Activated CD8-positive, alpha-beta memory T cell treated with anti-CD3 and anti-CD28 coated beads for 1 hour (primary cell): ENCODE data around the gene IL17C.

Source experiments
- DNase-seq, 2 donors: peaks; one replicate each; pipeline ENCODE4 v3.0.0-alpha.2; 2020; ENCODE audit warnings: low read depth in 1 of 2; ENCODE audit errors: extremely low read depth in 1 of 2

Gene IL17C

DNA sequence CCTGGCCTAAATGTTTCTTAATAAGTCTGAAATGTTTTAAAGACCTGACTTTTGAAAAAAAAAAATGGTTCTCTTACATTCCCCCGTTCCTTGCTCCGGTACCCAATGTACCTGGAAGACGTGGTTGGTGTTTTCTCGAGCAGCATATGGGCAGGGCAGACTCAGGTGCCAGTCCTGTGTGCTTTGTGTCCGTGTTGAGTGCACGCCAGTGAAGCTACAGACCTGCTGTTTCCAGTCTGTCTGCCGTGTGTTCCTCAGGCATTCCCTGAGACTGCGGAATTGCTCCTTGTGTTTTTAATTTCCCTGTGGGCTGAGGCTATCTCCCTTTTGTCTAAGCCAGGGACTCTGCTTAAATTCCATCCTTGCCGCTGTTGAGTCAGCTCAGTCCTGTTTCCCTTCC, 11.7 kb upstream of the IL17C start:
- no peak for DNase-seq

DNA sequence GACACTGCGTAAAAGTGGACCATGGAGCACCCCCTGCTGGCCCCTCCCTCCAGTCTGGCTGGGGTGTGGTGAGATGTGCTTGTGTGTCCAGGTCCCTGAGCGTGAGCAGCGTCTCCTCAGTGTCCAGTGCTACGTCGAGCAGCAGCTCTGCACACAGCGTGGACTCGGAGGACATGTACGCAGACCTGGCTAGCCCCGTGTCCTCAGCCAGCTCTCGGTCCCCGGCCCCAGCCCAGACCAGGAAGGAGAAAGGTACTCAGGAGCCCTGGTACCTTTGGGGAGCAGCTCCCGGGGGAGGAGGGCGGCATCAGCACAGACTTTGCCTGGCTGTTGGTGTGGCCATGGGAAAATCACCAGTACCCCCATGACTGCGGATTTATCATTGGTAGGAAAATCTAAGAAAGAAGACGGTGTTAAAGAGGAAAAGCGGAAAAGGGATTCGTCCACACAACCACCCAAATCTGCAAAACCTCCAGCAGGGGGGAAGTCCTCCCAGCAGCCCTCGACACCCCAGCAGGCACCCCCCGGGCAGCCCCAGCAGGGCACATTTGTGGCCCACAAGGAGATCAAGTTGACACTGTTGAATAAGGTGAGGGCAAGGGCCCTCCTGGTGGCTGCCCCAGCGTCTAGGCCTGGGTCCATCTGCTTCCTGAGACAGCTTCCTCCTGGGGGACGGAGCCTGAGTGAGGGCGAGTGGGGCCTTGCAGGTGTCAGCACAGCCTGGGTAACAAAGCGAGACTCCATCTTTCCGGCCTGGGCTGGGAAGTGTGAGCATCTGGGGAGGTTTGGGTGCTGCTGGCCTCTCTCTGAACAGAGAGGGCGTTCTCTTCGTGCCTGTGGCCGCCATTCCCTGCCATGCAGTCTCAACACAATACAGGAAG, 10.6 kb upstream of the IL17C start:
- no peak for DNase-seq

DNA sequence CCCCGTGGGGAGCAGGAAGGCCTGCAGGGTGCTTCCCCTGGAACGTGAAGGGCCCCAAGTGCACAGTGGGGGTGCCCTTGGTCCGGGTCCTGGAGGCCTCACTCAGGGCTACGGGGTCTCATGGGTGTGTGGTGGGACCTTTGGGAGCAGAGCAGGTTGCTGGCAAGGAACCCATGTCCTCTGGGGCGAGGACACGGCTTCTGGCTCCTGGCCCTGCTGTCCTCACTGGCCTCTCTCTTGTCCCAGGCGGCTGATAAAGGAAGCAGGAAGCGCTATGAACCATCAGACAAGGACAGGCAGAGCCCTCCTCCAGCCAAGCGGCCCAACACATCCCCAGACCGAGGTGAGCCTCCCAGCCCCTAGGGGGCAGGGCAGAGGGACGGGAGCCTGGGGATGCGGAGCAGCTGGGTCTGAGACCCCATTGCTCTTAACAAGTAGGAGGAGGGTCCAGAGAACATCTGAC, 9.8 kb upstream of the IL17C start:
- DNase-seq: no peak

DNA sequence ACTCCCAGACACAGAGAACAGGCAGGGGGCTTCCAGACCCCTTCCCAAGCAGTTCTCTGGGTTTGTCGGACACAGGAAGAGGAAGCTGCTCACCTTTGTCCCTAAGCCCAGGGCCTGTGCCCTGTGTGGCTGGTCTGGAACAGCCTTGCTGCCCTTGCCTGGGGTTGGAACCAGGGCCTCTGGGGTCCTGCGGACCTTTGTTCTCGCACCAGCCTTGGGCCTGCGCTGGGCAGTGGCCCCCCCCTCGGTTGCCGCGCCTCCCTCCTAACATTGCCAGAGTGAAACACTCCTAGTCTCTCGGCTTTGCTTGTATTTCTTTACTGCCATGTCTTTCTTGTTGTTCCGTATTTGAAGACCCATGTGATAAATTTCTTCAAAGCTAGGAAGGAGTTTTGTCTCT, 8.5 kb upstream of the IL17C start:
- no peak for DNase-seq

DNA sequence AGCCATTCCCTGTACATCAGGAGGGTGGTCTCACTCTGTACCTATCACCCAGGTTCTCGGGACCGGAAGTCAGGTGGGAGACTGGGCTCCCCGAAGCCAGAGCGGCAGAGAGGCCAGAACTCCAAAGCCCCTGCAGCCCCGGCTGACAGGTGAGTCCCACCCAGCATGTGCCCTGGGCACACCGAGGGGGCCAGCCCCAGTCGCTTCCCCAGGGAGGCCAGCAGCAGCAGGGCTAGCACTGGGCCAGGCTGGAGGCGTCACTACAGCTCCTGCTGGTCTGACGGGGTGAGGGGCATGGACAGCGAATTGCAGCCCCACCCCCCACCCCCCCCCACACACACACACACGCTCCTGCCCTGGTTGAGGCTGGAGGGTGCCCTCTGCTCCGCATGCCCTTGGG, 7.9 kb upstream of the IL17C start:
- DNase-seq: no peak

DNA sequence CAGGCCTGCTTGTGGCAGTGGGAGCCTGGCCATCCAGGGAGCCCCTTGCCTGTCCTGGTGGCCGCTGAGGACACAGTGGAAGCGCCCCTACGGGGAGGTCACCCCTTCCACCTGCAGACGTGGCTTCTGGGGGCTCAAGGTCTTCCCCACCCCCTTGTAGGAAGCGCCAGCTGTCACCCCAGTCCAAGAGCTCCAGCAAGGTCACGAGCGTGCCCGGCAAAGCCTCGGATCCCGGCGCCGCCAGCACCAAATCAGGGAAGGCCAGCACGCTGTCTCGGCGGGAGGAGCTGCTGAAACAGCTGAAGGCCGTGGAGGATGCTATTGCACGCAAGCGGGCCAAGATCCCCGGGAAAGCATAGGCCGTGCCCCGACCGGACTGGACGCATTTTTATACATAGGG, 7.4 kb upstream of the IL17C start:
- no peak for DNase-seq

DNA sequence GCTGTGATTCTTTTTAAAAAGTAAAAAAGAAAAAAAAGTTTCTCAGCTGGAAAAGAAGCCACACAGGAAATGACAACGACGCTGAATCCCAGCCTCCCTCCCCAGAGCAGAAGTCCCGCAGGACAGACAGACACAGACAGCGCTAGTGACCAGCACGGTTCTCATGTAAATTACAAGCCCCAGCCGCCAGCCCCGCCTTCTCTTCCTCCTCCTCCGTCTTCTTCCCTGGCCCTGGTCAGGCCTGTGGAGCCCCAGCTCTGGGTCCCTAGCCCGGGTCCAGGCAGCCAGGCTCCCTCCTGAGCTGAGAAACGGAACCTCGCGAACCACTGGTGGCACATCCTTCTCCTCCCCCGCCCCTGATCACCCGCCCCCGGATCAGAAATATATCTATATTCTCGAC, 7.0 kb upstream of the IL17C start:
- DNase-seq: no peak

DNA sequence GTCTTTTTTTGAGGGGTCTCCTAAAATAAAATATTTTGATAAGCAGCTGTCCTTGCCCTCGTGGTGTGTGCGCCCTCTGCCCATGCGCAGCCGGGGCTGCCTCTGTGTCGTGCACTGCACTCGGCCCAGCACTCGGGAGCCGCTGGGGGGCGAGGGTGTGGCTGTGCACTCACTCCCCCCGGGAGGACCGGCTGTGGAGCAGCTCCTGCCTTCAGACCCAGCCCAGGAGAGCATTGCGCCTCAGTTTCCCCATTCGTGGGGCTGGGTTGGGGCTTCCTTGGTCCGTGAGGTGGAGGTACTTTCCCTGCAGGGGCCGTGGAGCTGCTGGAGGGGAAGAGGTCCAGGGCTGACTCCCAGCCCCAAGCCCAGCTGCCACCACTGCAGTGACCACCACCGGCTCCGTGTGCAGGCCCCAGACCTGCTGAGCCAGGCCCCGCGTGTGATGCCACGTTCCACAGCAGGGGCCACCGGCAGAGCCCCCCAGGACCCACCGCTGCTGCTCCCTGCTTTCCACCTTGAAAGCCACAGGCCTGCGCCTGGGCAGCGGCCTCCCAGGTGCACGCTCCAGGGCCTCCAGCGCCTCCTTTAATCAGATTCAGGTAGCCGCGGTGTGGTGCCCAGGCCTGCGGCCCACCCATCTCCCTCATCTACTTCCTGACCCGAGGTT, 6.3 kb upstream of the IL17C start:
- no peak for DNase-seq

DNA sequence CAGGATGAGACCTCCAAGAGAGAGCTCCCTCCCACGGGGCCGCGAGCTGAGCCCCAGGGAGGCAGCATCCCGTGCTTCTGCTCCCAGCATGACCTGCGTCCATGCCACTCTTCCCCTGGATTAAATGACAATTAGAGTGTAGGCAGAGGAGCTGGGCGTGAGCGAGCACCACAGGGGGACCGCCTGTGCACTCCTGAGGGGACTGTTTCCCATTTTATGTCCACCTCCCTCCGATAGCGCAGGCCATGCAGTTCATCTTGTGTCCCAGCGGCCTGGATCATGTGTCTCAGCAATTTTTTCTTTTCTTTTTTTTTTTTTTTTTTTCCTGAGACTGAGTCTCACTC, 5.8 kb upstream of the IL17C start:
- no peak for DNase-seq

DNA sequence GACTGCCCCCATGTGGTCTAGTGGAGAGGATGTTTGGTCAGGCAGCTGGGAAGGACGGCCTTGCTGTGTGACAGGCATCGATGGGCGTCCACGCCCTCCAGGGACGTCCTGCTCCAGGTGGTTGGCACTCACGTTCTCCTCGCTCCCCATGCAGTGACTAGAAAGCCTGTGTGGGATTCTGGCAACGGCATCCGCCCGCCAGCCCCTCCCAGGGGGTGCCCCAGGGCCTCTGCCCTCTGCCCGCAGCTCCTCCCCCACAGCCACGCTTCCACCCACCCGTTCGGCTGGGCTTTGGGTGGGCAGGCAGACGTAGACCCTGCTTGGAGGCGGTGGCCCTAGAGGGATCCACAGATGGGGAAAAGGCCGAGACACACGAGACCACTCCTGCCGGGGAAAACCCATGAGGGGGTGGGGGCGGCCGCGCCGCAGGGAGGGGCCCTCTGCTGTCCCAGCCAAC, 4.7 kb upstream of the IL17C start:
- peak; percentile 25 to 35 for DNase-seq

DNA sequence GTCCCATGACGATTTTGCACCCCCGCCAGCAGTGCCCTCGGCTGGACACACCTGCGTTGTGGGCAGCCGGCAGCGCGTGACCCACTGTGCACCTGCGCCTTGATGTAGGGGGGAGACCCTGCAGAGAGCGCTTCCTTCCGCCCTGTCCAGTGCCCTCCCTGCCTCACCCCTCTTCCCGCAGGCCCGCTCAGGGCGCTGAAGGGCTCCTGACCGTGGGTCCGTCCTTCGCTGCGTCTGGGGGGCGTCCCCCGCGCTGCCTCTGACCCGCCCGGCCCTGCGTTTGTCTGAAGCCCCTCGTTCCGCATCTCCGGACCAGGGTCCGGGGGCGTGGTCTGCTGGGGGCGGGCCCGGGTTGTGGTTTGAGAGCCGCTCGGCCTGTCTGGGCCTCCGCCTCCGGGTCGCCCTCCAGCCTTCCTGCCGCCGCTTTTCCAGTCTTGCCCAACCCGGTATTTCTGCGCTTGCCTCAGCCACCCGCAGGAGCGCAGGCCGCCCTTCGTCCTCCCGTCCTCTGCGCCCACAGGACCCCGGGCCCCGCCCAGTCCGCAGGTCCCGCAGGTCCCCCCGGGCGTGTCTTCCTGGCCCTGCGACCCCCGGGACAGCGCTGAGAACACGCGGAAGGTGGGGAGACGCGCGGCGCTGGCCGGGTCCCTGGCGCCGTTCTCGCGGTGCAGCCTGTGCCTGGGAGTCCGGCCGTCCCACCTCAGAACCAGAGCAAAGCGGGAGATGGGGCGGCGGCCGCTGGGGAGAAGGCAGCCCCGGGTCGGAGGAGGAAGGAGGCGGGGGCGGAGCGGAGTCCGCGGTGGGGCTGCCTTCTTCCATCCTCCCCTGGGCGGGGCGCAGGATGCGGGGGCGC, 4.0 kb upstream of the IL17C start:
- peak; percentile 13 to 53 for DNase-seq

DNA sequence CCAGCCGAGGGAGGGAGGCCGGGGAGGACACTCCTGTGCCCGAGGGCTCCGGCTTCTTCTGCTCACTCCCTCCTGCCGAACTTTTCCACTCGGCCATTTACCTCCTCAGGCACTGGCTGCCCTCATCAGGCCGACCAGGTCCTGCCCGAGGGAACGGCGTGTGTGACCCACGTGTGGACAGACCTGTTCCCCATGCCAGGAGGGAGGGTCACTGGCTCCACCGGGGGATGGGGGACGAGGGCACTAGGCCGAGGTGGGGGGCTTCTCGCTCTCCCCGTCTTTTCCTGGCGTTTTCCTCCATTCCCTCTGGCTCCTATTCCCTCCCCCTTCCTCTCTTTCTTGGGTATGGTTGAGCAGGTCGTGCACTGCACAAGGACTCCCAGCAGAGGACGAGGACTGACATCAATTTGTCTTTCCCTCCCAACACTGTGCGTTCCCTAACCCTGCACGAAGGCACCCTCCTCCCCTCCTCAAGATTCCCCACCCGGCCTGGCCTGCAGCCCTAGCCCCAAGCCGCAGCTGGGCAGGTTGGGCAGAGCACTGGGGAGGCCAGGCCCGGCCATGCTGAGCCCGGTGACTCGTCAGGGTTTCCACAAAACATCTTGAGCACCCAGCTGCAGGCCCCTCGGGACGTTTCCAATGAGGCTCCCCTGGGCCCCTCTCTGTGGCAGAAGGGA, 3.2 kb upstream of the IL17C start:
- no peak for DNase-seq

DNA sequence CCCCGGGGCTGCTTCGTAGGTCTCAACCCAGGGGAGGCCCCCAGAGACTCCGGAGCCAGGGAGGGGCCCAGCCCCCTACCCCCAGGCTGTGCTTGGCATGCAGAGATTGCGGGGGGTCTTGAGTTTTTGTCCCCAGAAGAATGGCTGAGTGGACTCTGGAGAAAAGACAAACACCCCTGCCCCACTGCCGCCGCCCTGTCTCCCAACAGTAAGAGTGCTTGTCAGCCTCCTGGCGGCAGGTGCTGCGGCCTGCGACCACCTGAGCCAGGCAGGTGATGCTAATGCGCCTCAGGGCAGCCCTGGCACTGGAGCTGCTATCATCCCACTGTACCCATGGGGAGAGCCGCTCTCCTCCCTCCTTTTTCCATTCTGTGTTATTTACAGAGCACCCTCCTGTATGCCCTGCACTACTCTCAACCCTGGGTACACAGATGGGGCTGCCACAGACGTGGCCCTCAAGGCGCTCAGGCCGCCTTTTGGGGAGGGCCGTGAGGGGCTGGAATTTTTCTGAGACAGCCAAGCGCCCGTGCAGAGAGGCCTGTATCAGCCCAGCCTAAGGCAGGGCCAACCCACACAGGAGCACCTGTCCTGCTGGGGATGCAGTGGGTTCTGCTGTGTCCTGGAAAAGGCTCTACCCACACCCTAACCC, 2.6 kb upstream of the IL17C start:
- DNase-seq: no peak

DNA sequence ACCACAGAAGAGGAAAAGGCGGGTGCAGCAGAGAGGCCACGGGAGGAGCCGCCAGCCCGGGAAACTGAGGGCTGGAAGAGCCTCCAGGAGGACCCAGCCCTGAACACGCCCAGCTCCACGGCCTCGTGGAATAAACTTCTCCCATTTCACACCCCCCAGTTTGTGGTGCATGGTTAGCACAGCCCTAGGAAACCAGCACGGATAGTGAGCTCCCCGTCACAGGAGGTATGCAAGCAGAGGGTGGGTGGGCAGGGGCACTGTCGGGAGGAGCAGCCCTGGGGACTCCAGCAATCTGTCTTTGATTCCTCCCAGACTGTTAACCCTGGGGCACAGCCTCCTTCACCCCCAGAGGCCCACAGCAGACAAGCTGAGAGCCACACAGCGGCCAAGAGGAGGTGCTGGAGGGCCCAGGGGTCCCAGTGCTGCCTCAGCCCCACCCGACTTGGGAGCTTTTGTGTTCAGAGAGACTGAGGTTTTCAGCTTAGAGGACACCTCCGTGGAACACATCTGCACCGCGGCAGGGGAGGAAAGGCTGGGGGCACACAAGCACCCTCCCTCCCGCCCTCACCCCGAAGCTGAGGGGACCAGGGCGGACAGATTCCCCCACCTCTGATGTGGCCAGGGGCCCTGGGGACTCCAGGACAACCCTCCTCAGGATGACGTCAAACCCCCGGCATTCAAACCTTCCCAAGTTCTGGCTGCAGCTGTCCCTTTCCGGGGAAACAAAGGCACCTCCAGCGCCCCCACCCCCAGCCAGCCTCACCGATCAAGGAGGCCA, 1.7 kb upstream of the IL17C start:
- DNase-seq: no peak

DNA sequence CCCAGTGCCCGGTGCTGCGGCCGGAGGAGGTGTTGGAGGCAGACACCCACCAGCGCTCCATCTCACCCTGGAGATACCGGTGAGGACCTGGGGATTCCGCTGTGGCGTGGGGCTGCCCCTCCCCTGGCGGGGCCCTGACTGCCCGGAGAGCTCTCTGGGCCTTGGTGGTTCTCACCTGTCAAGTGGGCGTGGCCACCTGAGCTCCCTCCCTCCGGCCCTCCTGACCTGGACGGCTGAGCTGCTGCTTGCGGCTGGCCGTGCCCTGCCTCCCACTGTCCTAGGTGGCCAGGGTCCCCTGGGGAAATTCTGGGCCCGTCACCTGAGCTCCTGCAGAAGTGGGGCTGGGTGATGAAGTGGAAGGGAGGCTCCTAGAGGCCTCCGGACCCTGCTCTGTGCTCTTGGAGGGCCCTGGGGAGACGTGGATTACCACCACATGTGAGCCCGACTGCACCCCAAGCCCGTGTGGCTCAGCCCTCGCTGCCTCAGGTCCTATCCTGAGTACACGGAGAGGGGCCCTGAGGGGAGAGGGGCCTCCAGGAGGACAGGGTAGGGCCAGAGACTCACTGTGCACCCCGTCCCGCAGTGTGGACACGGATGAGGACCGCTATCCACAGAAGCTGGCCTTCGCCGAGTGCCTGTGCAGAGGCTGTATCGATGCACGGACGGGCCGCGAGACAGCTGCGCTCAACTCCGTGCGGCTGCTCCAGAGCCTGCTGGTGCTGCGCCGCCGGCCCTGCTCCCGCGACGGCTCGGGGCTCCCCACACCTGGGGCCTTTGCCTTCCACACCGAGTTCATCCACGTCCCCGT, 1.1 kb downstream of the IL17C start:
- no peak for DNase-seq

DNA sequence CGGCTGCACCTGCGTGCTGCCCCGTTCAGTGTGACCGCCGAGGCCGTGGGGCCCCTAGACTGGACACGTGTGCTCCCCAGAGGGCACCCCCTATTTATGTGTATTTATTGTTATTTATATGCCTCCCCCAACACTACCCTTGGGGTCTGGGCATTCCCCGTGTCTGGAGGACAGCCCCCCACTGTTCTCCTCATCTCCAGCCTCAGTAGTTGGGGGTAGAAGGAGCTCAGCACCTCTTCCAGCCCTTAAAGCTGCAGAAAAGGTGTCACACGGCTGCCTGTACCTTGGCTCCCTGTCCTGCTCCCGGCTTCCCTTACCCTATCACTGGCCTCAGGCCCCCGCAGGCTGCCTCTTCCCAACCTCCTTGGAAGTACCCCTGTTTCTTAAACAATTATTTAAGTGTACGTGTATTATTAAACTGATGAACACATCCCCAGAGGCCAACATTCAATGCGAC, 1.7 kb downstream of the IL17C start:
- DNase-seq: no peak

DNA sequence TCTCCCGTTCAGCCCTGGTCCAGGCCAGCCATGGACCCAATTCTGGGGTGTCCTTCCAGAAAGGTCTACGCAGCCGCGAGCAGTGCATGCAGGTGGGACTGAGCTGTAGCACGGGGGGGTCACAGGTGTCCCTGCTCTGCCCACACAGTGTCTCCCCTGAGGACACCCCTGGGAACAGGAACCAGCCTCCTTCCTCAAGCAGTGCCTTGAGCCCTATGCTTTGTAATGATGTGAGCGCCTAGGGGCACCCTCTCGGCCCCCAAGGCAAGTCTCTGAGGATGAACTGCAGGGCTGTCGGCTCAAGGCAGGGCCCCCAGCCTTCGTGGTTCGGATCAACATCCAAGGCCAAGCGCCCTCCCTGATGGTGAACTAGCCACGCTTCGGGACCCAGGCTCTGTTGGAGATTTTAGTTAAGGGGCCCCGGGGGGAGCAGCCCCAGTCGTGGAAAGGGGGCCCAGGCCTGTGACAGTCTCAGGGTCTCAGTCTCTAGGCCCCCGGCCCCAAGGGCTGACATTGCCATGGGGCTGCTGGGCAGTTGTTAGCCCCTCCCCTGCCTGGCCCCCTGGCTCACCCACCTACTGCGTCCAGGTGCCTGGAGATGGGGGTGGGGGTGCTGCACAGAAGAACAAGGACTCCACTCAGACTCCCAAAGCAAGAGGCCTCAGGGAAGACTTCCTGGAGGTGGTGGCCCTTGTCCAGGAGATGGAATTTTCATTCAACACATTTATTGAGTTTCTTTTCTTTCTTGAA, 2.3 kb downstream of the IL17C start:
- no peak for DNase-seq
